Tibial artery (tissue), 4 donors: ENCODE results near the gene MRPL18.
"Not testable (repeated sequence)": the region's sequence is repeated elsewhere in the genome, so short reads cannot be mapped to it uniquely, and the experiment has no call there.

Experiments used
- DNase-seq, 2 donors: peaks; one replicate each; pipeline ENCODE4 v3.0.0-alpha.2; 2019
- H3K27ac ChIP-seq, 2 donors: fragments of 200-600 bp; sonication (generic) in 1 of 2; 1 replicate in 1 of 2; 2 replicates in 1 of 2; pipeline ENCODE4 v1.5.1; 2018 to 2019; ENCODE audit warnings: mild to moderate bottlenecking in 1 of 2
- H3K27me3 ChIP-seq, 2 donors: fragments of 200-600 bp; sonication (generic) in 1 of 2; one replicate each; pipeline versions ENCODE4 v1.5.1 to v1.6.0; 2016 to 2019
- H3K36me3 ChIP-seq, 3 donors: fragments of 200-600 bp; sonication (generic) in 2 of 3; one replicate each; pipeline ENCODE4 v1.5.1; 2016 to 2019; ENCODE audit warnings: mild to moderate bottlenecking in 2 of 3
- H3K4me1 ChIP-seq, 4 donors: fragments of 200-600 bp; sonication (generic) in 2 of 4; 1 replicate in 3 of 4; 2 replicates in 1 of 4; pipeline ENCODE4 v1.5.1; 2016 to 2019
- H3K4me3 ChIP-seq, 2 donors: fragments of 200-600 bp; sonication (generic) in 1 of 2; 1 replicate in 1 of 2; 2 replicates in 1 of 2; pipeline ENCODE4 v1.5.1; 2018 to 2019; ENCODE audit warnings: mild to moderate bottlenecking in 2 of 2
- H3K9me3 ChIP-seq, 3 donors: fragments of 200-600 bp; sonication (generic) in 1 of 3; one replicate each; pipeline ENCODE4 v1.5.1; 2016 to 2019
- CTCF ChIP-seq, 2 experiments: fragments of 200-600 bp in 1 of 2; fragments of 450-650 bp in 1 of 2; IDR thresholded peaks; one replicate each; pipeline ENCODE4 v1.5.1; 2017 to 2019; ENCODE audit warnings: antibody characterized with exemption in 2 of 2, mild to moderate bottlenecking in 1 of 2, moderate library complexity in 1 of 2
- intact Hi-C: fragments of 100-400 bp; cut with DNase I; formaldehyde crosslinking; loops from one replicate; pipeline ENCODE4 v1.15.0; 2023; ENCODE audit warnings: low total_unique reads

Gene MRPL18

GRCh38 chr6:159815410-159815809, 25.1 kb downstream of the MRPL18 start:
- Histone ChIP-seq H3K27ac (no peak overlapping the region), H3K4me1 (no peaks in the 10 kb centered on the region), H3K27me3 (no peaks in the 10 kb centered on the region), H3K9me3 (no peaks in the 10 kb centered on the region), H3K36me3 (peaks cover 0 to 6% (median 0%) of the 10 kb centered on the region in 3 donors), H3K4me3 (no peak overlapping the region)
- intact Hi-C loops = no loop called here
- peak in 1 of 2 donors; percentile 28 for DNase-seq
- no peak for TF ChIP-seq CTCF (IDR thresholded peaks at IDR 0.05)

- DNase-seq = peak in 1 of 2 donors; percentile 19
- H3K27me3 ChIP-seq, H3K9me3 ChIP-seq, intact Hi-C loops, H3K4me1 ChIP-seq, H3K27ac ChIP-seq, H3K4me3 ChIP-seq, H3K36me3 ChIP-seq: not testable (repeated sequence)
Observed at GRCh38 chr6:159816775-159817174, 26.5 kb downstream of the MRPL18 start.

GRCh38 chr6:159817951-159818739, 27.9 kb downstream of the MRPL18 start:
- DNase-seq = peak in 1 of 2 donors; percentile 54
- intact Hi-C loops = no loop called here
- no peaks in the 10 kb centered on the region for H3K4me1 ChIP-seq
- no peaks in the 10 kb centered on the region for H3K27me3 ChIP-seq
- H3K4me3 ChIP-seq = no peak overlapping the region
- no peak overlapping the region for H3K27ac ChIP-seq
- H3K9me3 ChIP-seq = no peaks in the 10 kb centered on the region
- peaks cover 0 to 6% (median 0%) of the 10 kb centered on the region in 3 donors for H3K36me3 ChIP-seq
- no peak for TF ChIP-seq CTCF (IDR thresholded peaks at IDR 0.05)

- Histone ChIP-seq H3K9me3 (no peaks in the 10 kb centered on the region), H3K27me3 (no peaks in the 10 kb centered on the region), H3K36me3 (peaks cover 0 to 6% (median 0%) of the 10 kb centered on the region in 3 donors), H3K4me1 (no peaks in the 10 kb centered on the region), H3K27ac (no peak overlapping the region), H3K4me3 (no peak overlapping the region)
- peak in 1 of 2 donors; percentile 55 for DNase-seq
- TF ChIP-seq CTCF (IDR thresholded peaks at IDR 0.05) = no peak
- intact Hi-C loops = no loop called here
Observed at GRCh38 chr6:159819098-159819497, 28.8 kb downstream of the MRPL18 start.

GRCh38 chr6:159819932-159820640, 29.8 kb downstream of the MRPL18 start:
- intact Hi-C loops = no loop called here
- H3K36me3 ChIP-seq = peaks cover 0 to 6% (median 0%) of the 10 kb centered on the region in 3 donors
- H3K4me1 ChIP-seq = no peaks in the 10 kb centered on the region
- H3K4me3 ChIP-seq = no peak overlapping the region
- no peak for TF ChIP-seq CTCF (IDR thresholded peaks at IDR 0.05)
- H3K27ac ChIP-seq = no peak overlapping the region
- no peaks in the 10 kb centered on the region for H3K27me3 ChIP-seq
- no peaks in the 10 kb centered on the region for H3K9me3 ChIP-seq
- DNase-seq = peak in 1 of 2 donors; percentile 48

- H3K27ac ChIP-seq = no peak overlapping the region
- DNase-seq = peak in 1 of 2 donors; percentile 16
- H3K4me3 ChIP-seq = no peak overlapping the region
- TF ChIP-seq CTCF (IDR thresholded peaks at IDR 0.05) = no peak
- no peaks in the 10 kb centered on the region for H3K27me3 ChIP-seq
- H3K9me3 ChIP-seq = no peaks in the 10 kb centered on the region
- H3K36me3 ChIP-seq = peaks cover 0 to 6% (median 0%) of the 10 kb centered on the region in 3 donors
- intact Hi-C loops = no loop called here
- no peaks in the 10 kb centered on the region for H3K4me1 ChIP-seq
Observed at GRCh38 chr6:159821122-159821521, 30.9 kb downstream of the MRPL18 start.
